ENCODE results near the gene GPRIN1.
A peak's percentile ranks its signal among the peaks of the same experiment; 100 is the strongest.

GPRIN1 gene

GRCh38 chr5:176643491-176644219 is 33.7 kb upstream of the GPRIN1 start:
- no peak for DNase-seq (ENCODE audit: low spot score)
- FAIRE-seq = no peak

- DNase-seq (ENCODE audit: low spot score) (no peak), FAIRE-seq (no peak)
These were observed 32.9 kb upstream of the GPRIN1 start for GRCh38 chr5:176642675-176643490.

- DNase-seq (ENCODE audit: low spot score) = no peak
- no peak for FAIRE-seq
These were observed 30.7 kb upstream of the GPRIN1 start for GRCh38 chr5:176640616-176641015.

- FAIRE-seq = no peak
- no peak for DNase-seq (ENCODE audit: low spot score)
These were observed 30.0 kb upstream of the GPRIN1 start for GRCh38 chr5:176639981-176640380.

- DNase-seq (ENCODE audit: low spot score) = no peak
- FAIRE-seq = no peak
These were observed 29.3 kb upstream of the GPRIN1 start for GRCh38 chr5:176639208-176639607.

- no peak for DNase-seq (ENCODE audit: low spot score)
- no peak for FAIRE-seq
These were observed 28.5 kb upstream of the GPRIN1 start for GRCh38 chr5:176638437-176638836.

- FAIRE-seq = no peak
- no peak for DNase-seq (ENCODE audit: low spot score)
These were observed 27.6 kb upstream of the GPRIN1 start for GRCh38 chr5:176637556-176637955.

- FAIRE-seq = peak; percentile 78
- no peak for DNase-seq (ENCODE audit: low spot score)
These were observed 26.5 kb upstream of the GPRIN1 start for GRCh38 chr5:176636426-176636825.

GRCh38 chr5:176633598-176633997 is 23.6 kb upstream of the GPRIN1 start:
- DNase-seq (ENCODE audit: low spot score) = no peak
- no peak for FAIRE-seq

- FAIRE-seq (no peak), DNase-seq (ENCODE audit: low spot score) (no peak)
These were observed 22.8 kb upstream of the GPRIN1 start for GRCh38 chr5:176632745-176633144.

GRCh38 chr5:176631383-176632200 is 21.6 kb upstream of the GPRIN1 start:
- FAIRE-seq (peak; percentile 44), DNase-seq (ENCODE audit: low spot score) (no peak)

- DNase-seq (ENCODE audit: low spot score) (no peak), FAIRE-seq (no peak)
These were observed 20.8 kb upstream of the GPRIN1 start for GRCh38 chr5:176630681-176631222.

GRCh38 chr5:176629853-176630680 is 20.1 kb upstream of the GPRIN1 start, which contains the start of the genes EIF4E1B and SNCB:
Gene EIF4E1B, plus strand, starts transcription at chr5:176630675. Its CDS starts 12,113 bp downstream, at chr5:176642788.
Gene SNCB, minus strand, starts transcription at chr5:176630534. Its CDS starts 880 bp downstream, at chr5:176629654.
- FAIRE-seq = peak; percentile 80
- peak; percentile 81 for DNase-seq (ENCODE audit: low spot score)

- FAIRE-seq (no peak), DNase-seq (ENCODE audit: low spot score) (no peak)
These were observed 19.4 kb upstream of the GPRIN1 start for GRCh38 chr5:176629317-176629852.

- DNase-seq (ENCODE audit: low spot score) = no peak
- peak; percentile 62 for FAIRE-seq
These were observed 18.7 kb upstream of the GPRIN1 start for GRCh38 chr5:176628406-176629228.

- no peak for FAIRE-seq
These were observed 17.6 kb upstream of the GPRIN1 start for GRCh38 chr5:176627582-176627981.

GRCh38 chr5:176626876-176627236 is 16.9 kb upstream of the GPRIN1 start:
- no peak for DNase-seq (ENCODE audit: low spot score)
- FAIRE-seq = no peak

More at GRCh38 chr5:176627582-176627981, 17.6 kb upstream of the GPRIN1 start:
- no peak for DNase-seq (ENCODE audit: low spot score)

- FAIRE-seq (no peak), DNase-seq (ENCODE audit: low spot score) (no peak)
These were observed 16.3 kb upstream of the GPRIN1 start for GRCh38 chr5:176625966-176626875.

Data from urothelium cell line (cell line).